SU-DHL-6 (cell line): Measurements from ENCODE around the gene HYPK.
"Not testable (repeated sequence)": the region's sequence is repeated elsewhere in the genome, so short reads cannot be mapped to it uniquely, and the experiment has no call there.

Experiments used
- H2AFZ ChIP-seq: fragments of 200-600 bp; sonication (generic); 2 replicates; pipeline ENCODE4 v1.6.1; 2014; ENCODE audit warnings: low read depth, mild to moderate bottlenecking, moderate library complexity, mixed read lengths, antibody characterized with exemption, low read length; ENCODE audit not compliant: severe bottlenecking
- H3F3A ChIP-seq: fragments of 200-600 bp; shearing (Covaris generic); 2 replicates; pipeline ENCODE4 v1.6.0; 2016; ENCODE audit warnings: antibody characterized with exemption, mild to moderate bottlenecking; ENCODE audit not compliant: insufficient read depth
- H3K27ac ChIP-seq: fragments of 200-600 bp; sonication (generic); 2 replicates; pipeline ENCODE4 v1.5.1; 2016; ENCODE audit warnings: low read depth, mild to moderate bottlenecking, low read length, moderate library complexity, mixed read lengths
- H3K27me3 ChIP-seq: fragments of 200-600 bp; sonication (generic), shearing (Covaris generic); 2 replicates; pipeline ENCODE4 v1.6.0; 2014; ENCODE audit warnings: mild to moderate bottlenecking, low read length
- H3K36me3 ChIP-seq: fragments of 200-600 bp; sonication (generic); 2 replicates; pipeline ENCODE4 v1.6.1; 2014; ENCODE audit warnings: mild to moderate bottlenecking, low read length, mixed read lengths
- H3K4me2 ChIP-seq: fragments of 300-600, 200-600 bp; shearing (Covaris generic), sonication (generic); 2 replicates; pipeline ENCODE4 v1.6.0; 2014; ENCODE audit warnings: low read length, low read depth, mild to moderate bottlenecking; ENCODE audit not compliant: poor library complexity, severe bottlenecking
- H3K4me3 ChIP-seq: fragments of 200-600 bp; sonication (generic); 2 replicates; pipeline ENCODE4 v1.5.1; 2014; ENCODE audit warnings: antibody characterized with exemption, low read length, mild to moderate bottlenecking, mixed read lengths; ENCODE audit not compliant: insufficient read depth, poor library complexity, severe bottlenecking
- H3K79me2 ChIP-seq: fragments of 200-600 bp; sonication (generic); 2 replicates; pipeline ENCODE4 v1.6.1; 2014; ENCODE audit warnings: mild to moderate bottlenecking, low read length, moderate library complexity; ENCODE audit not compliant: insufficient read depth
- H3K9ac ChIP-seq: fragments of 200-600 bp; sonication (generic); 2 replicates; pipeline ENCODE4 v1.7.0; 2014; ENCODE audit warnings: mild to moderate bottlenecking, low read length
- H3K9me2 ChIP-seq: fragments of 200-600 bp; sonication (generic); replicated peaks from 2 replicates; pipeline ENCODE4 v1.6.1; 2014; ENCODE audit warnings: low read length; ENCODE audit not compliant: insufficient read depth
- H3K9me3 ChIP-seq: fragments of 200-600 bp; sonication (generic); 2 replicates; pipeline ENCODE4 v1.6.1; 2014; ENCODE audit warnings: low read length, mixed read lengths; ENCODE audit not compliant: insufficient read depth
- H4K20me1 ChIP-seq: fragments of 200-600 bp; sonication (generic); 2 replicates; pipeline ENCODE4 v1.6.1; 2014; ENCODE audit warnings: low read depth, mild to moderate bottlenecking, antibody characterized with exemption, low read length, moderate library complexity, mixed read lengths
- CTCF ChIP-seq: fragments of 200-600 bp; sonication (generic); IDR thresholded peaks from one replicate; pipeline ENCODE4 v1.5.1; 2017; ENCODE audit warnings: antibody characterized with exemption, mild to moderate bottlenecking, low read length, moderate library complexity; ENCODE audit not compliant: insufficient read depth, poor library complexity, severe bottlenecking
- EZH2phosphoT487 ChIP-seq: fragments of 200-600 bp; sonication (generic), shearing (Covaris generic); conservative IDR thresholded peaks from 2 replicates; pipeline ENCODE4 v1.6.1; 2018; ENCODE audit warnings: mild to moderate bottlenecking, antibody characterized with exemption, low read length, moderate library complexity, mixed read lengths

HYPK gene

GRCh38 chr15:43799209-43799944 is 1.0 kb upstream of the HYPK start:
- Histone ChIP-seq H3K27me3 (no peaks in the 10 kb centered on the region), H3F3A (peaks cover 81% of the 10 kb centered on the region), H3K4me3 (peak overlapping the region; percentile 12), H2AFZ (no peak overlapping the region), H3K79me2 (peaks cover 22% of the 10 kb centered on the region), H3K9me3 (no peaks in the 10 kb centered on the region), H4K20me1 (no peaks in the 10 kb centered on the region), H3K36me3 (peaks cover 5% of the 10 kb centered on the region), H3K4me2 (peak overlapping the region; percentile 96), H3K27ac (peak overlapping the region; percentile 96), H3K9me2 (no peaks in the 10 kb centered on the region), H3K9ac (peak overlapping the region; percentile 92)
- TF ChIP-seq CTCF (peak; percentile 61), EZH2phosphoT487 (no peak)

- no peaks in the 10 kb centered on the region for H4K20me1 ChIP-seq
- no peak within 1 kb of the TSS for H2AFZ ChIP-seq
- H3K27ac ChIP-seq: peak within 1 kb of the TSS; percentile 96
- no peaks in the 10 kb centered on the region for H3K9me2 ChIP-seq
- H3K4me3 ChIP-seq: peak within 1 kb of the TSS; percentile 82
- peaks cover 17% of the 10 kb centered on the region for H3K79me2 ChIP-seq
- H3K9ac ChIP-seq: peak within 1 kb of the TSS; percentile 92
- peak within 1 kb of the TSS; percentile 96 for H3K4me2 ChIP-seq
- H3K36me3 ChIP-seq: peaks cover 5% of the 10 kb centered on the region; the same call in 1 of the 2 replicates
- no peak for TF ChIP-seq EZH2phosphoT487
- no peak for TF ChIP-seq CTCF
- H3K9me3 ChIP-seq: no peaks in the 10 kb centered on the region
- no peaks in the 10 kb centered on the region for H3K27me3 ChIP-seq
- peaks cover 82% of the 10 kb centered on the region for H3F3A ChIP-seq
These were observed 484 bp upstream of the HYPK start, which contains the start of gene SERINC4 for GRCh38 chr15:43799945-43800285. TSS of gene SERINC4 (minus strand) at chr15:43800220. CDS start at chr15:43799986, 234 bp downstream.

- H3K4me3 ChIP-seq, H2AFZ ChIP-seq, H4K20me1 ChIP-seq, H3K9me3 ChIP-seq, H3K27me3 ChIP-seq, H3K9me2 ChIP-seq, H3K9ac ChIP-seq: not testable (repeated sequence)
- H3F3A ChIP-seq: peaks cover 71% of the 10 kb centered on the region
- H3K79me2 ChIP-seq: peaks cover 17% of the 10 kb centered on the region
- peaks cover 12% of the 10 kb centered on the region for H3K36me3 ChIP-seq
- peak overlapping the region; percentile 10 for H3K4me2 ChIP-seq
- peak overlapping the region; percentile 96 for H3K27ac ChIP-seq
These were observed 2.3 kb downstream of the HYPK start for GRCh38 chr15:43802676-43803075.

GRCh38 chr15:43808435-43808950 is 8.1 kb downstream of the HYPK start:
- H3K27me3 ChIP-seq: no peaks in the 10 kb centered on the region
- H3K9ac ChIP-seq: peak overlapping the region; percentile 57
- peaks cover 29% of the 10 kb centered on the region for H3K36me3 ChIP-seq
- no peaks in the 10 kb centered on the region for H4K20me1 ChIP-seq
- H3K27ac ChIP-seq: peak overlapping the region; percentile 99
- TF ChIP-seq CTCF (no peak), EZH2phosphoT487 (no peak)
- 0 out of 2 replicates have a peak, but pooled peaks cover 3% of the 10 kb centered on the region for H3K79me2 ChIP-seq
- peak overlapping the region; percentile 83 for H3K4me2 ChIP-seq
- no peaks in the 10 kb centered on the region for H3K9me3 ChIP-seq
- no peak overlapping the region for H2AFZ ChIP-seq
- H3K4me3 ChIP-seq: peak overlapping the region; percentile 34
- peaks cover 61% of the 10 kb centered on the region for H3F3A ChIP-seq
- no peaks in the 10 kb centered on the region for H3K9me2 ChIP-seq
